ENCODE results near the gene KRT81. TPM values are rescaled to one million over a fixed set of nuclear protein-coding genes. Genes with fewer than 3 reads are reported as not detected.

The KRT81 gene
- polyA plus RNA-seq, 1 donor from 2014 or later, result not detected

GRCh38 chr12:52321418-52321817 is 30.1 kb upstream of the KRT81 start:
- Histone ChIP-seq H3K27me3 (ENCODE audit: insufficient read depth, low read depth, low read length) (no peaks in the 10 kb centered on the region), H3K9ac (ENCODE audit: low read length) (no peak overlapping the region), H2AFZ (ENCODE audit: low read depth, low read length) (no peak overlapping the region), H3K27ac (ENCODE audit: low read length) (no peak overlapping the region), H3K4me2 (ENCODE audit: low read length) (no peak overlapping the region), H4K20me1 (ENCODE audit: insufficient read depth) (no peaks in the 10 kb centered on the region), H3F3A (ENCODE audit: insufficient read depth, low read length, poor library complexity, severe bottlenecking) (no peaks in the 10 kb centered on the region), H3K36me3 (ENCODE audit: insufficient read depth, low read length) (no peaks in the 10 kb centered on the region), H3K4me3 (ENCODE audit: low read length) (no peak overlapping the region), H3K79me2 (replicated peaks; ENCODE audit: insufficient read depth, low read length) (no peaks in the 10 kb centered on the region), H3K9me2 (ENCODE audit: insufficient read depth, low read length) (no peaks in the 10 kb centered on the region), H3K9me3 (ENCODE audit: low read length) (no peaks in the 10 kb centered on the region)
- TF ChIP-seq SMC3 (conservative IDR thresholded peaks at IDR 0.05; ENCODE audit: poor library complexity) (no peak), POLR2AphosphoS5 (IDR thresholded peaks at IDR 0.05) (no peak), EP300 (conservative IDR thresholded peaks at IDR 0.05; ENCODE audit: poor library complexity, severe bottlenecking) (no peak), CTCF (IDR thresholded peaks at IDR 0.05; ENCODE audit: poor library complexity, severe bottlenecking) (no peak), TAF1 (IDR thresholded peaks at IDR 0.05; ENCODE audit: low read depth) (no peak), EZH2 (IDR thresholded peaks at IDR 0.05; ENCODE audit: borderline replicate concordance, insufficient read depth, low read length, poor library complexity, severe bottlenecking) (no peak), REST (IDR thresholded peaks at IDR 0.05; ENCODE audit: borderline replicate concordance) (no peak), RAD21 (conservative IDR thresholded peaks at IDR 0.05) (no peak), MXI1 (conservative IDR thresholded peaks at IDR 0.05; ENCODE audit: poor library complexity, severe bottlenecking) (no peak)

GRCh38 chr12:52320784-52321400 is 29.6 kb upstream of the KRT81 start, which contains the start of gene KRT83:
KRT83 (minus strand) TSS chr12:52321398; CDS start chr12:52321335, 63 bp downstream.
- H3K4me3 ChIP-seq (ENCODE audit: low read length), result no peak within 1 kb of the TSS
- no peaks in the 10 kb centered on the region for H3K36me3 ChIP-seq (ENCODE audit: insufficient read depth, low read length)
- H3K9me2 ChIP-seq (ENCODE audit: insufficient read depth, low read length), result no peaks in the 10 kb centered on the region
- no peaks in the 10 kb centered on the region for H4K20me1 ChIP-seq (ENCODE audit: insufficient read depth)
- H3K9me3 ChIP-seq (ENCODE audit: low read length), result no peaks in the 10 kb centered on the region
- no peak within 1 kb of the TSS for H3K27ac ChIP-seq (ENCODE audit: low read length)
- H2AFZ ChIP-seq (ENCODE audit: low read depth, low read length), result no peak within 1 kb of the TSS
- no peak within 1 kb of the TSS for H3K9ac ChIP-seq (ENCODE audit: low read length)
- H3K4me2 ChIP-seq (ENCODE audit: low read length), result no peak within 1 kb of the TSS
- H3K27me3 ChIP-seq (ENCODE audit: insufficient read depth, low read depth, low read length), result no peaks in the 10 kb centered on the region
- H3F3A ChIP-seq (ENCODE audit: insufficient read depth, low read length, poor library complexity, severe bottlenecking), result no peaks in the 10 kb centered on the region
- no peaks in the 10 kb centered on the region for H3K79me2 ChIP-seq (replicated peaks; ENCODE audit: insufficient read depth, low read length)
- TF ChIP-seq MXI1 (conservative IDR thresholded peaks at IDR 0.05; ENCODE audit: poor library complexity, severe bottlenecking), result no peak
- TF ChIP-seq TAF1 (IDR thresholded peaks at IDR 0.05; ENCODE audit: low read depth), result no peak
- TF ChIP-seq EZH2 (IDR thresholded peaks at IDR 0.05; ENCODE audit: borderline replicate concordance, insufficient read depth, low read length, poor library complexity, severe bottlenecking), result no peak
- no peak for TF ChIP-seq RAD21 (conservative IDR thresholded peaks at IDR 0.05)
- no peak for TF ChIP-seq SMC3 (conservative IDR thresholded peaks at IDR 0.05; ENCODE audit: poor library complexity)
- TF ChIP-seq REST (IDR thresholded peaks at IDR 0.05; ENCODE audit: borderline replicate concordance), result no peak
- no peak for TF ChIP-seq CTCF (IDR thresholded peaks at IDR 0.05; ENCODE audit: poor library complexity, severe bottlenecking)
- TF ChIP-seq POLR2AphosphoS5 (IDR thresholded peaks at IDR 0.05), result no peak
- no peak for TF ChIP-seq EP300 (conservative IDR thresholded peaks at IDR 0.05; ENCODE audit: poor library complexity, severe bottlenecking)
